T-helper 2 cell (primary cell): ENCODE results near the gene OLIG1.
A peak's percentile ranks its signal among the peaks of the same experiment; 100 is the strongest.

Experiments
- DNase-seq, 5 experiments: peaks; one replicate each; pipeline versions ENCODE4 v3.0.0 to v3.0.0-alpha.2; 2012 to 2022
- total RNA-seq, 2 donors: gene quantifications; one replicate each; lab custom pipeline; 2026; lab: John Stamatoyannopoulos, UW

The OLIG1 gene
- total RNA-seq, result 0 reads per million in 2 donors

GRCh38 chr21:33069994-33070743 is at the start of gene OLIG1:
Gene OLIG1 (plus strand): TSS chr21:33070141. CDS start chr21:33070247, 106 bp downstream.
- peak in 3 of 5 experiments; percentile 8 to 66 (median 17) for DNase-seq

DNA sequence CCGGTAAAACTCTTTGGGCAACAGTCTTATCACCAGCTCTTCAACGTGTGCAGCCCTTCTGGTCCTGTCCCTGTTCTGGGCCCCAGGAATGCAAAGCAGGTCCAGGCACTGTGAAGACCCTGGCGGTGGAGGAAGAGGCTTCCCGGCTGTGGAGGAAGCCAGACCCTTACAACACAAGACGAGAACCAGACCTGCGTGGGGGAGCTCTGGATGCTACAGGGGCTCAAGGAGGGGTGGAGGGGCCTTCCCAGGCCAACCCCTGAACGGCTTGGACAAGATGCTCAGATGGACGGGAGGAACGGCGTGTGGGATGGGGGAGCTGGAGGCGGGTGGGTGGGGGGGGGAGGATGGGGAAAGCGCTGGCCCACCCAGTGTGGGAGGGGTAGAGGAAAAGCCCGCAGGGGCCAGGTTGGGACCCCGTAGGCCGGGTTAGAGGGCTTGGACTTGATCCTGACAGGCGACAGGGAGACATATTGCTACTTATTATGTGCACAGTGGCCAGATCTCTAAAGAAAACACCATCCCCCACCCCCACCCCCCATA is 49.3 kb upstream of the OLIG1 start:
- DNase-seq, result no peak

DNA sequence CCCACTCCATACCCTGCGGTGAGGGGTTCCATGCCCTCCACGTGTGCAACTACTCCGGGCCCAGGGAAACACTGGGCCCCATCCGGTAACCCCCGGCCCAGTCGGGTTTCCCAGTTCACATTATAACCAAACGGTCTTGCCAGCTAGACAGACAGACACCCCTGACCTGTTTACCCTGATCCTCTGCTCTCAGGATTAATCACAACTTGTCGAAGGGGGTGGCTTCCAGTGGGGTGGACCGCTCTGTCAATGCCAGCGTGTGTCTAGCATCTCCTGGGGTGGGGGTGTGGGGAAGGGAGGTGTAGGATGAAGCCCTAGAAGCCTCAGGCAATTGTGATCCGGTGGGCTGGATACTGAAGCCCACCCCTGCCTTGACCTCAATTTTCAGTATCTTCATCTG is 48.8 kb upstream of the OLIG1 start:
- no peak for DNase-seq

DNA sequence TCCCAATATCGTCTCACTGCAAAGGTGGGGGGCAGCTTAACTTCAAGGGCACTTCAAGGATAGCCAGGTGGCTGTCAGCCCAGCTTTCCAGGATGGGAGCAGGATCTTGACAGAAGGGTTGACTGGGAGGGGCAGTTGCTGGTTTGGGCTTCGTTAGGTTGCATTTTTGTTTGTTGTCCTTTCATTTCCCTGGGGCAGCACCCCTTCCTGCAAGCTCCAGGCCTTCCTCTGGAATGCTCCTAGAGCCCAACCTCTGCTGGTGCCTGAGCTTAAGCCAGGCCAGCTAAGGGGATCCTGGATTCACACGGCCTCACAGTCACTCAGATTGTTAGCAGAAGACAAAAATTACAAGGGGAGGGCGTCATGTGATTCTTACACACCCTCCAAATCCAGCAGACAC is 48.3 kb upstream of the OLIG1 start:
- DNase-seq, result no peak

GRCh38 chr21:33022489-33022827 is 47.5 kb upstream of the OLIG1 start:
- no peak for DNase-seq

- DNase-seq, result no peak
These were observed 46.9 kb upstream of the OLIG1 start for GRCh38 chr21:33022828-33023573.

GRCh38 chr21:33023574-33024200 is 46.3 kb upstream of the OLIG1 start:
- peak in 1 of 5 experiments; percentile 32 for DNase-seq

- peak in 1 of 5 experiments; percentile 44 for DNase-seq
These were observed 45.5 kb upstream of the OLIG1 start for GRCh38 chr21:33024201-33025103.

GRCh38 chr21:33025106-33025488 is 44.8 kb upstream of the OLIG1 start:
- peak in 1 of 5 experiments; percentile 27 for DNase-seq

GRCh38 chr21:33025489-33026442 is 44.2 kb upstream of the OLIG1 start, which contains the start of gene OLIG2:
Gene OLIG2 (plus strand): TSS chr21:33025935. CDS start chr21:33026863, 928 bp downstream.
- no peak for DNase-seq

DNA sequence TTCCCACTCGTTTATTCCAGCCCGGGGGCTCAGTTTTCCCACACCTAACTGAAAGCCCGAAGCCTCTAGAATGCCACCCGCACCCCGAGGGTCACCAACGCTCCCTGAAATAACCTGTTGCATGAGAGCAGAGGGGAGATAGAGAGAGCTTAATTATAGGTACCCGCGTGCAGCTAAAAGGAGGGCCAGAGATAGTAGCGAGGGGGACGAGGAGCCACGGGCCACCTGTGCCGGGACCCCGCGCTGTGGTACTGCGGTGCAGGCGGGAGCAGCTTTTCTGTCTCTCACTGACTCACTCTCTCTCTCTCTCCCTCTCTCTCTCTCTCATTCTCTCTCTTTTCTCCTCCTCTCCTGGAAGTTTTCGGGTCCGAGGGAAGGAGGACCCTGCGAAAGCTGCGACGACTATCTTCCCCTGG is 43.5 kb upstream of the OLIG1 start:
- DNase-seq, result no peak

DNA sequence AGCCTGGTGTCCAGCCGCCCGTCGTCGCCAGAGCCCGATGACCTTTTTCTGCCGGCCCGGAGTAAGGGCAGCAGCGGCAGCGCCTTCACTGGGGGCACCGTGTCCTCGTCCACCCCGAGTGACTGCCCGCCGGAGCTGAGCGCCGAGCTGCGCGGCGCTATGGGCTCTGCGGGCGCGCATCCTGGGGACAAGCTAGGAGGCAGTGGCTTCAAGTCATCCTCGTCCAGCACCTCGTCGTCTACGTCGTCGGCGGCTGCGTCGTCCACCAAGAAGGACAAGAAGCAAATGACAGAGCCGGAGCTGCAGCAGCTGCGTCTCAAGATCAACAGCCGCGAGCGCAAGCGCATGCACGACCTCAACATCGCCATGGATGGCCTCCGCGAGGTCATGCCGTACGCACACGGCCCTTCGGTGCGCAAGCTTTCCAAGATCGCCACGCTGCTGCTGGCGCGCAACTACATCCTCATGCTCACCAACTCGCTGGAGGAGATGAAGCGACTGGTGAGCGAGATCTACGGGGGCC is 43.0 kb upstream of the OLIG1 start:
- DNase-seq, result peak in 1 of 5 experiments; percentile 54

- DNase-seq, result no peak
These were observed 42.3 kb upstream of the OLIG1 start for GRCh38 chr21:33027401-33028286.

DNA sequence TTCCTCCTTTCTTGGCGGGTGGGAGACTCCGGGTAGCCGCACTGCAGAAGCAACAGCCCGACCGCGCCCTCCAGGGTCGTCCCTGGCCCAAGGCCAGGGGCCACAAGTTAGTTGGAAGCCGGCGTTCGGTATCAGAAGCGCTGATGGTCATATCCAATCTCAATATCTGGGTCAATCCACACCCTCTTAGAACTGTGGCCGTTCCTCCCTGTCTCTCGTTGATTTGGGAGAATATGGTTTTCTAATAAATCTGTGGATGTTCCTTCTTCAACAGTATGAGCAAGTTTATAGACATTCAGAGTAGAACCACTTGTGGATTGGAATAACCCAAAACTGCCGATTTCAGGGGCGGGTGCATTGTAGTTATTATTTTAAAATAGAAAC is 41.7 kb upstream of the OLIG1 start:
- DNase-seq, result no peak

DNA sequence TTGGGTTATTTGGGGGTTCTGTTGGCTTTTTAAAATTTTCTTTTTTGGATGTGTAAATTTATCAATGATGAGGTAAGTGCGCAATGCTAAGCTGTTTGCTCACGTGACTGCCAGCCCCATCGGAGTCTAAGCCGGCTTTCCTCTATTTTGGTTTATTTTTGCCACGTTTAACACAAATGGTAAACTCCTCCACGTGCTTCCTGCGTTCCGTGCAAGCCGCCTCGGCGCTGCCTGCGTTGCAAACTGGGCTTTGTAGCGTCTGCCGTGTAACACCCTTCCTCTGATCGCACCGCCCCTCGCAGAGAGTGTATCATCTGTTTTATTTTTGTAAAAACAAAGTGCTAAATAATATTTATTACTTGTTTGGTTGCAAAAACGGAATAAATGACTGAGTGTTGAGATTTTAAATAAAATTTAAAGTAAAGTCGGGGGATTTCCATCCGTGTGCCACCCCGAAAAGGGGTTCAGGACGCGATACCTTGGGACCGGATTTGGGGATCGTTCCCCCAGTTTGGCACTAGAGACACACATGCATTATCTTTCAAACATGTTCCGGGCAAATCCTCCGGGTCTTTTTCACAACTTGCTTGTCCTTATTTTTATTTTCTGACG is 41.1 kb upstream of the OLIG1 start:
- DNase-seq, result peak in 1 of 5 experiments; percentile 58

GRCh38 chr21:33029385-33029921 is 40.5 kb upstream of the OLIG1 start:
- DNase-seq, result no peak

DNA sequence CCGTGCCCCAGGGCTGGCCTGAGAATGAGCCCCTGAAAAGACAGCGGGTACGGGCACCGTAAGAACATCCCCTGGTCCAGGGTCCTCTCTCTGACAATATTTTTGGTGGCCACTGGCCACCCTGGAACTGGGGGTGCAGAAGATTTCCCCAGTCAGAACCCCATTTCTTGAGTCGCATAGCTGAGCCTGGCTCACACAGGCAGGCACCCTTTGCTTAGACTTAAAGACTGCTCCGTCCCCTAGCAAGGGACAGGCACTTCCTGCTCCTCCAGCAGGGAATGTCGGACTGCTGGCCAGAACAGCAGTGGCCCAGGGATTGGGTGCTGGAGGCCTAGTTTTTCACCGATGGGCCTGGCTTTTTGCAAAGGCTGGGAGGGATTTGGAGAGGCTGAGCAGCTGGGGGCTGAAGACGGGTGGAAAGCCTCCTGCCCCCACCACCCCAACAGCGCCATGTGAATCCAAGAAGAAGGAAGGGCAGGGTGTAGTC is 39.9 kb upstream of the OLIG1 start:
- DNase-seq, result no peak

GRCh38 chr21:33030633-33031032 is 39.3 kb upstream of the OLIG1 start:
- DNase-seq, result no peak
